Osteoblast (primary cell): ENCODE measurements around the gene JADE2. TPM values are rescaled to one million over a fixed set of nuclear protein-coding genes. Genes with fewer than 3 reads are reported as not detected.

Experiments
- DNase-seq: peaks from one replicate; pipeline ENCODE4 v3.0.0; 2011; ENCODE audit warnings: low spot score, mixed read lengths; ENCODE audit not compliant: insufficient read length; ENCODE audit errors: missing footprints
- H2AFZ ChIP-seq: 2 replicates; pipeline ENCODE4 v1.6.0; 2011; ENCODE audit warnings: mild to moderate bottlenecking, low read length
- H3K27ac ChIP-seq: 2 replicates; pipeline ENCODE4 v1.5.1; 2011; ENCODE audit warnings: mild to moderate bottlenecking, low read depth, low read length, moderate library complexity
- H3K27me3 ChIP-seq: 2 replicates; pipeline ENCODE4 v1.6.0; 2012; ENCODE audit warnings: mild to moderate bottlenecking, control low read depth, inconsistent platforms, low read length, moderate library complexity; ENCODE audit not compliant: insufficient read depth
- H3K36me3 ChIP-seq: 2 replicates; pipeline ENCODE4 v1.5.1; 2011; ENCODE audit warnings: mild to moderate bottlenecking, low read length, control low read depth, moderate library complexity; ENCODE audit not compliant: insufficient read depth
- H3K4me1 ChIP-seq: 2 replicates; pipeline ENCODE4 v1.5.1; 2011; ENCODE audit warnings: mild to moderate bottlenecking, low read length, control low read depth, moderate library complexity; ENCODE audit not compliant: insufficient read depth
- H3K4me2 ChIP-seq: 2 replicates; pipeline ENCODE4 v1.6.0; 2011; ENCODE audit warnings: mild to moderate bottlenecking, low read length; ENCODE audit not compliant: insufficient read depth
- H3K4me3 ChIP-seq: fragments of 200-600 bp; sonication (generic); 3 replicates; pipeline ENCODE4 v1.5.1; 2012; ENCODE audit warnings: mild to moderate bottlenecking, low read length, inconsistent platforms; ENCODE audit not compliant: insufficient read depth
- H3K79me2 ChIP-seq: 2 replicates; pipeline ENCODE4 v1.6.0; 2012; ENCODE audit warnings: mild to moderate bottlenecking, low read length, control low read depth, inconsistent platforms; ENCODE audit not compliant: insufficient read depth
- H3K9me3 ChIP-seq: 2 replicates; pipeline ENCODE4 v1.5.1; 2011; ENCODE audit warnings: low read depth, low read length, control low read depth
- H4K20me1 ChIP-seq: 2 replicates; pipeline ENCODE4 v1.6.0; 2012; ENCODE audit warnings: mild to moderate bottlenecking, low read length, control low read depth; ENCODE audit not compliant: insufficient read depth
- CTCF ChIP-seq: IDR thresholded peaks from 2 replicates; pipeline ENCODE4 v1.5.1; 2011; ENCODE audit warnings: mild to moderate bottlenecking, low read depth, low read length, moderate library complexity; ENCODE audit errors: extremely low read depth
- small RNA-seq: library from RNA; depleted of rRNA; stranded (forward); fragments of <200 nt; gene quantifications from one replicate; pipeline ENCODE3, GENCODE V24; 2012
- total RNA-seq: library from RNA; depleted of rRNA; stranded (reverse); fragments of >200 nt; gene quantifications from 2 replicates; pipeline ENCODE4 v1.2.3, GENCODE V29; 2012

The JADE2 gene
- total RNA-seq, 1 donor: 26.8 TPM

GRCh38 chr5:134620634-134621033 is 95.2 kb downstream of the JADE2 start:
- no peaks in the 10 kb centered on the region for H3K27me3 ChIP-seq
- H3K36me3 ChIP-seq: peaks cover 49% of the 10 kb centered on the region
- no peaks in the 10 kb centered on the region for H3K4me1 ChIP-seq
- H3K9me3 ChIP-seq: no peaks in the 10 kb centered on the region
- peaks cover 2% of the 10 kb centered on the region for H4K20me1 ChIP-seq
- no peak for TF ChIP-seq CTCF
- H3K4me3 ChIP-seq: no peak overlapping the region
- no peak for DNase-seq
- H2AFZ ChIP-seq: no peak overlapping the region
- H3K27ac ChIP-seq: no peak overlapping the region
- H3K4me2 ChIP-seq: no peak overlapping the region
- peaks cover 18% of the 10 kb centered on the region for H3K79me2 ChIP-seq

- Histone ChIP-seq H3K4me2 (no peak overlapping the region), H3K36me3 (peaks cover 25% of the 10 kb centered on the region), H3K4me1 (no peaks in the 10 kb centered on the region), H3K4me3 (no peak overlapping the region), H2AFZ (no peak overlapping the region), H3K27me3 (no peaks in the 10 kb centered on the region), H4K20me1 (peaks cover 3% of the 10 kb centered on the region), H3K27ac (no peak overlapping the region), H3K9me3 (no peaks in the 10 kb centered on the region), H3K79me2 (peaks cover 50% of the 10 kb centered on the region)
- no peak for DNase-seq
- no peak for TF ChIP-seq CTCF
Measured at GRCh38 chr5:134625559-134625958, 100.1 kb downstream of the JADE2 start.

GRCh38 chr5:134626369-134627014 is 101.0 kb downstream of the JADE2 start:
- Histone ChIP-seq H3K27me3 (no peaks in the 10 kb centered on the region), H3K27ac (no peak overlapping the region), H4K20me1 (peaks cover 3% of the 10 kb centered on the region), H3K79me2 (peaks cover 55% of the 10 kb centered on the region), H3K4me1 (no peaks in the 10 kb centered on the region), H3K4me3 (no peak overlapping the region), H3K4me2 (no peak overlapping the region), H3K9me3 (no peaks in the 10 kb centered on the region), H2AFZ (no peak overlapping the region), H3K36me3 (peaks cover 19% of the 10 kb centered on the region)
- TF ChIP-seq CTCF: no peak
- DNase-seq: no peak

Small RNA genes lying within 50 kb of the gene (small RNA-seq; reads per million reads assigned to genes)
- gene RN7SL541P (not detected), gene RNU6-456P (not detected)

Other genes with a start within 250 kb of the JADE2 start
- gene CDKL3, start 158.5 kb upstream of the JADE2 start, total RNA-seq: 2.7 and 2.9 TPM in 2 replicates
- 34.2 and 73.5 TPM in 2 replicates for gene UBE2B, start 154.1 kb upstream of the JADE2 start, total RNA-seq
- 17.4 and 20.3 TPM in 2 replicates for gene CDKN2AIPNL, start 113.8 kb upstream of the JADE2 start, total RNA-seq
- 46.0 and 46.3 TPM in 2 replicates for gene SAR1B, start 107.2 kb downstream of the JADE2 start, total RNA-seq
- gene SEC24A, start 123.1 kb downstream of the JADE2 start, total RNA-seq: 30.0 and 30.6 TPM in 2 replicates
- 47.8 and 56.0 TPM in 2 replicates for gene CAMLG, start 212.9 kb downstream of the JADE2 start, total RNA-seq
- gene DDX46, start 233.1 kb downstream of the JADE2 start, total RNA-seq: 20.6 and 26.8 TPM in 2 replicates